Cardiac fibroblast (primary cell): Measurements from ENCODE around the gene FLOT1.

Experiments used
- DNase-seq, 2 donors: peaks; one replicate each; pipeline versions ENCODE4 v3.0.0 to v3.0.0-alpha.2; 2010; ENCODE audit warnings: low read depth in 2 of 2
- H3K4me3 ChIP-seq, 2 donors: replicated peaks in 1 of 2; 1 replicate in 1 of 2; 2 replicates in 1 of 2; pipeline ENCODE4 v1.5.1; 2011; ENCODE audit warnings: low read depth in 2 of 2, low read length in 2 of 2, mild to moderate bottlenecking in 2 of 2, moderate library complexity in 1 of 2
- TF ChIP-seq, protein P1 (sequence below): IDR thresholded peaks from one replicate; pipeline ENCODE4 v1.5.1; 2011; ENCODE audit warnings: low read depth, mild to moderate bottlenecking, low read length, inconsistent platforms

FLOT1 gene

DNA sequence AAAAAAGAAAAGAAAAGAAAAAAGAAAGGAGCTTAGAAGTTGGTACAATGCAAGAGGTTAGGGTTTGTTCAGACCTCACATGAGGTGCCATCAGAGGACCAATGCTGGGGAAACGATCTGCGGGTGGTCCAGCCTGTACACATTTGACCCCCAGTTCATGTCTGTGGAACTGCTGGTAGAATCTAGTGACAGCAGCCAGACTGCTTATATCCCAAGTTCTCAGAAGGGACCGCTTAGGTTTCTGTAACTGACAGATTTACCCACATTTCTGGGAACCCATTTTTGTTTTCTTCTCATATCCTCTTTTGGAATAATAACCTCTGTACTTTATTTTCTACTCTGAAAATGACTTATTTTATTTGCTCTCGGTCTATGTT, 60.7 kb downstream of the FLOT1 start:
- TF ChIP-seq, protein P1, sequence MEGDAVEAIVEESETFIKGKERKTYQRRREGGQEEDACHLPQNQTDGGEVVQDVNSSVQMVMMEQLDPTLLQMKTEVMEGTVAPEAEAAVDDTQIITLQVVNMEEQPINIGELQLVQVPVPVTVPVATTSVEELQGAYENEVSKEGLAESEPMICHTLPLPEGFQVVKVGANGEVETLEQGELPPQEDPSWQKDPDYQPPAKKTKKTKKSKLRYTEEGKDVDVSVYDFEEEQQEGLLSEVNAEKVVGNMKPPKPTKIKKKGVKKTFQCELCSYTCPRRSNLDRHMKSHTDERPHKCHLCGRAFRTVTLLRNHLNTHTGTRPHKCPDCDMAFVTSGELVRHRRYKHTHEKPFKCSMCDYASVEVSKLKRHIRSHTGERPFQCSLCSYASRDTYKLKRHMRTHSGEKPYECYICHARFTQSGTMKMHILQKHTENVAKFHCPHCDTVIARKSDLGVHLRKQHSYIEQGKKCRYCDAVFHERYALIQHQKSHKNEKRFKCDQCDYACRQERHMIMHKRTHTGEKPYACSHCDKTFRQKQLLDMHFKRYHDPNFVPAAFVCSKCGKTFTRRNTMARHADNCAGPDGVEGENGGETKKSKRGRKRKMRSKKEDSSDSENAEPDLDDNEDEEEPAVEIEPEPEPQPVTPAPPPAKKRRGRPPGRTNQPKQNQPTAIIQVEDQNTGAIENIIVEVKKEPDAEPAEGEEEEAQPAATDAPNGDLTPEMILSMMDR, result no peak
- DNase-seq, result no peak

DNA sequence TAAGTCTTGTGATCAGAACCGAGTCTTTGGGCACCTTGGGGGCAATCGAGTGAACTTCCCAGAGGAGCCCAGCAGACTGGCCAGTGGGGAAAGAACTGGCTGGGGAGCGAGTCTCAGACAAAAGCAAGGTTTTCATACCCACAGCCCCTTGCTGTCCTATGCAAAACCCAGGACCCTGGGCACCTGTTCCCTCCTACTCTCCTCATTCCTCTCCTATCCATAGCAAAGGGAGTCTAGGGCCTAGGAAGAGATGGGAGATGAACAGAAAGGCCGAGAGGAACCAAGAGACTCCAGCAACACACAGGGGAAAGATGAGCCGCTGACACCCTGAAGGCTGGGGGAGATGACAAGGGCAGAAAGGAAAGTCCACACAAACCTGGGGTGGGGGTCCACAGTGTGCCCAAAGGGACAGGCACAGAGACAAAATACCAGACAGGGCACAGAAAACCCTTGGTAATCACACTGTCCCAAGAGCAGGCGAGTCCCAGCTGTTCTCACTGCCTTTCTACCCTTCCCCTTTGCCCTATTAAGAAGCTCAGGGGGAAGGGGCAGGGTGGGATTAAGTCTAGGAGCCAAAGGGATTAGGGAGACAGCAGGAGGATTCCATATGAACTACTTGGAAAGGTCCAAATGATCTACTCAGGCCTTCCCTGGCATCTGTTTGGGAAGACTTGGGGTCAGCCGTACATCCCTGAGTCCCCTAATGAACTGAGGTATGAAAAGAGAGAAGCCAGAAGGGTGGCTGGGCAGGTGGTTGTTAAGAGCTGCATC, 62.5 kb downstream of the FLOT1 start:
- peak overlapping the region; percentile 6 to 39 for H3K4me3 ChIP-seq

More for the DNA sequence above, 60.7 kb downstream of the FLOT1 start:
- peak overlapping the region; percentile 85 to 94 for H3K4me3 ChIP-seq

DNA sequence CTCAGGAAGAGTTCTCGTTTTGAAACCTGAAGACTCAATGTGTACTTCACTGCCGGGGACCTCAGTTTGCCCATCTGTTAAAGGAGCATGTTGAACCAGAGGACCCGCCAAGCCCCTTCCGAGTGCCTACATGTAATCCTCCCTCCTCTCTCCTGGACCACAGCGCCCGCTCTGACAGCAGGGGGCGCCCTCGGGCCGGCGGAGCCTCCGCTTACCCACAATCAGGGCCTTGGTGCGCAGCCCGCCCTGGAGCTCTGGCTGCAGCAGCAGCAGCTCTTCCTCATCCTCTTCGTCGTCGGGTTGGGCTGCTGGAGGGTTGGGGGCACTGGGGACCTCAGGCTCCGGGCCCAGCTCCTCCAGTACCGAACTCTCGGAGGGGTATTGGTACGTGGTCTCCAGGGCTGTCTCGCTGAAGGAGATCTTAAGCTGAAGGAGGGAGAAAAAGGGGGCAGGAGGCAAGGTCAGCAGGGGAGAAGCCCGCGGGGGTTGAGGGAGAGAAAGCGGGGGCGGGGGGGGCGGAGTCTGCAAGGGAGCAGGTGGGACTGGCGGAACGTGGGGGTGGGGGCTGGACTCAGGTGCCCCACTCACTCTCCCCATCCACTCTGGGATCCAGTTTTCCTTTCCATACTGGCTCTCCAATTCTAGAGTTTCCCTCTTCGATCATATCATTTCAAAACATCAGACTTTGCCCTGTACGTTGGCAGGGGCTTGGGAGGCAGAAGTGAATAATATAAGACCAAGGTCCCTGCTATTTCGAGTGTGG, 63.3 kb downstream of the FLOT1 start:
- TF ChIP-seq, protein P1, result peak; percentile 95

More for the DNA sequence above, 62.5 kb downstream of the FLOT1 start:
- no peak for DNase-seq
- TF ChIP-seq, protein P1, result no peak

More for the DNA sequence above, 63.3 kb downstream of the FLOT1 start:
- peak overlapping the region in 1 of 2 donors; percentile 39 for H3K4me3 ChIP-seq
- DNase-seq, result peak; percentile 84 to 86
